ENCODE data around the gene GATB. TPM values are rescaled to one million over a fixed set of nuclear protein-coding genes. Genes with fewer than 3 reads are reported as not detected.

The GATB gene, protein sequence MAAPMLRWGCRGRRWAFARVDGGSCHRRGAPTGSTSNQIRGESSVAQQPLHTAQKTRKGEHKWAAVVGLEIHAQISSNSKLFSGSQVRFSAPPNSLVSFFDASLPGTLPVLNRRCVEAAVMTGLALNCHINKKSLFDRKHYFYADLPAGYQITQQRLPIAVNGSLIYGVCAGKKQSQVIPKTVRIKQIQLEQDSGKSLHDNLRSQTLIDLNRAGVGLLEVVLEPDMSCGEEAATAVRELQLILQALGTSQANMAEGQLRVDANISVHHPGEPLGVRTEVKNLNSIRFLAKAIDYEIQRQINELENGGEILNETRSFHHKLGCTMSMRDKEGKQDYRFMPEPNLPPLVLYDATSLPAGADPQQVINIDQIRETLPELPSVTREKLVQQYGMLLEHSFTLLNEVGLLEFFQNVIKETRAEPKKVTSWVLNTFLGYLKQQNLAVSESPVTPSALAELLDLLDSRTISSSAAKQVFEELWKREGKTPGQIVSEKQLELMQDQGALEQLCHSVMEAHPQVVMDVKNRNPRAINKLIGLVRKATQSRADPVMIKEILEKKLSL
- 10 to 100 TPM; 15.6 to 20.2 (median 17.2) TPM for total RNA-seq
- long read RNA-seq, donor 1, transcript GATB-201 (13 exons, 2,385 nt), result major isoform, 18 of 18 reads
- long read RNA-seq, donor 1, partial matches to known transcripts, result 0 of 18 reads
- long read RNA-seq, donor 1, other reads (novel, unspliced or antisense), result 0 of 18 reads
- long read RNA-seq, donor 2, transcript GATB-201 (13 exons, 2,385 nt), result major isoform, 10 of 19 reads
- long read RNA-seq, donor 2, partial matches to known transcripts, result 4 of 19 reads
- long read RNA-seq, donor 2, other reads (novel, unspliced or antisense), result 5 of 19 reads

- Histone ChIP-seq H3K4me3 (peak within 1 kb of the TSS; percentile 47), H3K36me3 (ENCODE audit: low read depth) (no peaks in the 10 kb centered on the region), H3K4me1 (ENCODE audit: low read depth) (peaks cover 9% of the 10 kb centered on the region), H3K9me3 (no peaks in the 10 kb centered on the region)
- ATAC-seq (peak; percentile 100), DNase-seq (peak; percentile 92 to 97 (median 92))
- TF ChIP-seq, protein P1, sequence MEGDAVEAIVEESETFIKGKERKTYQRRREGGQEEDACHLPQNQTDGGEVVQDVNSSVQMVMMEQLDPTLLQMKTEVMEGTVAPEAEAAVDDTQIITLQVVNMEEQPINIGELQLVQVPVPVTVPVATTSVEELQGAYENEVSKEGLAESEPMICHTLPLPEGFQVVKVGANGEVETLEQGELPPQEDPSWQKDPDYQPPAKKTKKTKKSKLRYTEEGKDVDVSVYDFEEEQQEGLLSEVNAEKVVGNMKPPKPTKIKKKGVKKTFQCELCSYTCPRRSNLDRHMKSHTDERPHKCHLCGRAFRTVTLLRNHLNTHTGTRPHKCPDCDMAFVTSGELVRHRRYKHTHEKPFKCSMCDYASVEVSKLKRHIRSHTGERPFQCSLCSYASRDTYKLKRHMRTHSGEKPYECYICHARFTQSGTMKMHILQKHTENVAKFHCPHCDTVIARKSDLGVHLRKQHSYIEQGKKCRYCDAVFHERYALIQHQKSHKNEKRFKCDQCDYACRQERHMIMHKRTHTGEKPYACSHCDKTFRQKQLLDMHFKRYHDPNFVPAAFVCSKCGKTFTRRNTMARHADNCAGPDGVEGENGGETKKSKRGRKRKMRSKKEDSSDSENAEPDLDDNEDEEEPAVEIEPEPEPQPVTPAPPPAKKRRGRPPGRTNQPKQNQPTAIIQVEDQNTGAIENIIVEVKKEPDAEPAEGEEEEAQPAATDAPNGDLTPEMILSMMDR (IDR thresholded peaks at IDR 0.05), result peak; percentile 39
- intact Hi-C loops (cut with DNase I, micrococcal nuclease), result loop anchor here in 1 of 2 donors (2.0 kb wide), 1 partner anchor 38 kb away; no protein-coding TSS in a partner anchor
Measured at GRCh38 chr4:151760712-151761661, at the start of gene GATB. Gene GATB, minus strand, starts transcription at chr4:151761007. Its CDS starts 25 bp downstream, at chr4:151760982.

DNA sequence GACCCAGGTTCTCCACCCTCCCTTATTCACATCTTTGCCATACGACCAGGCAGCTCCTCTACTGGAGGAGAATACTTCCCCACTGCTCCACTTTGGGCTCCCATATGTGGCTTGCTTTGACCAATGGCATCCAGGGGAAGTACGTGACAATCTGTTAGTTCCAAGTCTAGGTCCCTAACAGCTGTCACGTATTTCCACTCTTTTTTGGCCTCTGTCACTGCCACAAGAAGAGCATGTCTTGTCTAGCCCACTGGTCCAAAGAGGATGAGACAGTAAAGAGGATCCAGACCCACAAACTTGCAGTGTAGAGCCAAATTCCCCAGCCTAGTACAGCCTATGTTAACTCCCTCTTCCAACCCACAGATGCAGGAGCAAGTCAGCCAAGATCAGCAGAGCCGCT is 49.7 kb upstream of the GATB start:
- Histone ChIP-seq H3K4me1 (ENCODE audit: low read depth) (no peaks in the 10 kb centered on the region), H3K36me3 (ENCODE audit: low read depth) (no peaks in the 10 kb centered on the region), H3K9me3 (no peaks in the 10 kb centered on the region), H3K4me3 (no peak overlapping the region)
- intact Hi-C loops (cut with DNase I, micrococcal nuclease), result no loop called here
- ATAC-seq (no peak), DNase-seq (no peak)
- TF ChIP-seq, protein P1 (IDR thresholded peaks at IDR 0.05), result no peak

- no peaks in the 10 kb centered on the region for H3K4me1 ChIP-seq (ENCODE audit: low read depth)
- DNase-seq (no peak), ATAC-seq (no peak)
- intact Hi-C loops (cut with DNase I, micrococcal nuclease), result no loop called here
- no peak overlapping the region for H3K4me3 ChIP-seq
- TF ChIP-seq, protein P1 (IDR thresholded peaks at IDR 0.05), result no peak
- H3K9me3 ChIP-seq, result no peaks in the 10 kb centered on the region
- H3K36me3 ChIP-seq (ENCODE audit: low read depth), result no peaks in the 10 kb centered on the region
Measured at GRCh38 chr4:151809716-151810115, 48.9 kb upstream of the GATB start.

- no peaks in the 10 kb centered on the region for H3K4me1 ChIP-seq (ENCODE audit: low read depth)
- no peak for DNase-seq
- H3K4me3 ChIP-seq, result no peak overlapping the region
- TF ChIP-seq, protein P1 (IDR thresholded peaks at IDR 0.05), result no peak
- no peaks in the 10 kb centered on the region for H3K9me3 ChIP-seq
- intact Hi-C loops (cut with DNase I, micrococcal nuclease), result no loop called here
- no peaks in the 10 kb centered on the region for H3K36me3 ChIP-seq (ENCODE audit: low read depth)
- ATAC-seq, result peak; percentile 21
Measured at GRCh38 chr4:151808542-151808941, 47.7 kb upstream of the GATB start.

DNA sequence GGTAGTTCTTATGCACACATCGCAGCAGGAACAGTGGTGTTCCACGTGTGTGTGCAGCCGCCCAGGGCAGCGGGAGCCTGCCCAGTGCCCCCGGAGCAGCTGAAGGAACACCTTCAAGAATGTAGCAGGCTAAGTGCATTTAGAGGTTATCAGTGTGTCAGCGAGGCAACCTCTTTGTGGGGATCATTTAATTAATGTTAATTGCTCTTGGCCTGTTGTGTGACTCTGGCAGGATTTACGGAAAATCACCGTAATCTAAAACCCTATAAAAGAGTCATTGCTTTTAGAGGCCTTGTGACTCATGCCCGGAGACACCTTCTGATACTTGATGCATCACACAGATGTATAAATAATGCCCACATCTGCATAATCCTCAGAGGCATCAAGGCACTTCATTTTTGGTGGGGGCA is 47.3 kb upstream of the GATB start:
- DNase-seq, result no peak
- no peak overlapping the region for H3K4me3 ChIP-seq
- peak; percentile 79 for ATAC-seq
- intact Hi-C loops (cut with DNase I, micrococcal nuclease), result no loop called here
- no peaks in the 10 kb centered on the region for H3K4me1 ChIP-seq (ENCODE audit: low read depth)
- H3K36me3 ChIP-seq (ENCODE audit: low read depth), result no peaks in the 10 kb centered on the region
- no peaks in the 10 kb centered on the region for H3K9me3 ChIP-seq
- TF ChIP-seq, protein P1 (IDR thresholded peaks at IDR 0.05), result no peak
